Loucy (cell line): ENCODE measurements around the gene FLOT1.

Source experiments
- EZH2phosphoT487 ChIP-seq: fragments of 200-600 bp; IDR thresholded peaks from 2 replicates; pipeline ENCODE4 v1.6.1; 2018; ENCODE audit warnings: antibody characterized with exemption, mild to moderate bottlenecking, moderate library complexity, borderline replicate concordance
- TF ChIP-seq, protein P1 (sequence below): fragments of 200-600 bp; sonication (generic); conservative IDR thresholded peaks from 2 replicates; pipeline ENCODE4 v1.5.1; 2014; ENCODE audit warnings: mild to moderate bottlenecking, antibody characterized with exemption, low read length

DNA sequence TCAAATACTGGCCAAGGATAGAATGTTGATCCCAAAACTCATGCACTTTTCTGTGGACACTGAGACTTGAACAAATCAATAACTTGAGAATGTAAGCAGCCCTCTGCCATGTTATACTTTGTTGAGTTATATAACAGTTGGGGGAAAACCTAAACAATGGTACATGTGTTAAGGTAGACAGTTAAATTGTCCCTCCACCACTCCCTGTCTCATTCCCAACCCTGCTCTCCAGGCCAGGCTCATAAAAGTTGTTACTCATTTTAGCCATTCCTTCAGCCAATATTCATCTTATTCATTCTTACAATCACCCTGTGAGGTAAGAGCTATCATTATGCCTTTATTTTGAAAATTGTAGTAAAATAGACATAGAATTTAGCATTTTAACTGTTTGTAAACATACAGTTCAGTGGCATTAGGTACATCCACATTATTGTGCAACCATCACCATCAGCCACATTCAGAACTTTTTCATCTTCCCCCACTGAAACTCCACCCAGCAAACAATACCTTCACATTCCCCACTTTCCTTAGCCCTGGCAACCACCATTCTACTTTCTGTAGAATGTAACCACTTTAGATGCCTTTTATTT is 40.0 kb upstream of the FLOT1 start:
- TF ChIP-seq, protein P1, sequence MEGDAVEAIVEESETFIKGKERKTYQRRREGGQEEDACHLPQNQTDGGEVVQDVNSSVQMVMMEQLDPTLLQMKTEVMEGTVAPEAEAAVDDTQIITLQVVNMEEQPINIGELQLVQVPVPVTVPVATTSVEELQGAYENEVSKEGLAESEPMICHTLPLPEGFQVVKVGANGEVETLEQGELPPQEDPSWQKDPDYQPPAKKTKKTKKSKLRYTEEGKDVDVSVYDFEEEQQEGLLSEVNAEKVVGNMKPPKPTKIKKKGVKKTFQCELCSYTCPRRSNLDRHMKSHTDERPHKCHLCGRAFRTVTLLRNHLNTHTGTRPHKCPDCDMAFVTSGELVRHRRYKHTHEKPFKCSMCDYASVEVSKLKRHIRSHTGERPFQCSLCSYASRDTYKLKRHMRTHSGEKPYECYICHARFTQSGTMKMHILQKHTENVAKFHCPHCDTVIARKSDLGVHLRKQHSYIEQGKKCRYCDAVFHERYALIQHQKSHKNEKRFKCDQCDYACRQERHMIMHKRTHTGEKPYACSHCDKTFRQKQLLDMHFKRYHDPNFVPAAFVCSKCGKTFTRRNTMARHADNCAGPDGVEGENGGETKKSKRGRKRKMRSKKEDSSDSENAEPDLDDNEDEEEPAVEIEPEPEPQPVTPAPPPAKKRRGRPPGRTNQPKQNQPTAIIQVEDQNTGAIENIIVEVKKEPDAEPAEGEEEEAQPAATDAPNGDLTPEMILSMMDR, result no peak
- TF ChIP-seq EZH2phosphoT487, result no peak
